DND-41 (cell line): ENCODE data around the gene SFXN1.

Source experiments
- ATAC-seq: fragments of 200-7000 bp; cut with Tn5 transposase; 3 replicates; pipeline ENCODE4 v1.9.1; 2021; ENCODE audit warnings: low read depth; ENCODE audit not compliant: insufficient read depth
- DNase-seq: peaks from one replicate; pipeline ENCODE4 v3.0.0-alpha.2; 2020
- H2AFZ ChIP-seq: 2 replicates; pipeline ENCODE4 v1.6.0; 2012; ENCODE audit warnings: low read depth, low read length
- H3K27ac ChIP-seq: 2 replicates; pipeline ENCODE4 v1.5.1; 2012; ENCODE audit warnings: low read length, inconsistent platforms
- H3K27me3 ChIP-seq: fragments of 200-600 bp; sonication (generic); 2 replicates; pipeline ENCODE4 v1.6.0; 2012; ENCODE audit warnings: low read length, mild to moderate bottlenecking, inconsistent platforms; ENCODE audit not compliant: insufficient read depth, poor library complexity
- H3K36me3 ChIP-seq: 2 replicates; pipeline ENCODE4 v1.5.1; 2012; ENCODE audit warnings: low read length, inconsistent platforms; ENCODE audit not compliant: insufficient read depth
- H3K4me1 ChIP-seq: 2 replicates; pipeline ENCODE4 v1.5.1; 2012; ENCODE audit warnings: mild to moderate bottlenecking, low read length; ENCODE audit not compliant: insufficient read depth
- H3K4me2 ChIP-seq: 2 replicates; pipeline ENCODE4 v1.6.0; 2012; ENCODE audit warnings: mild to moderate bottlenecking, moderate library complexity, low read length, inconsistent platforms; ENCODE audit not compliant: insufficient read depth
- H3K4me3 ChIP-seq, 2 experiments: fragments of 200-600 bp in 1 of 2; shearing (Covaris generic) in 1 of 2; 2 replicates each; pipeline ENCODE4 v1.5.1; 2012 to 2016; ENCODE audit warnings: inconsistent platforms in 2 of 2, low read length in 2 of 2, mild to moderate bottlenecking in 2 of 2, low read depth in 1 of 2, moderate library complexity in 1 of 2
- H3K79me2 ChIP-seq: 2 replicates; pipeline ENCODE4 v1.6.0; 2012; ENCODE audit warnings: low read length, inconsistent platforms; ENCODE audit not compliant: insufficient read depth
- H3K9ac ChIP-seq: 2 replicates; pipeline ENCODE4 v1.6.0; 2012; ENCODE audit warnings: low read depth, mild to moderate bottlenecking, inconsistent platforms, low read length, moderate library complexity
- H3K9me3 ChIP-seq: 2 replicates; pipeline ENCODE4 v1.5.1; 2012; ENCODE audit warnings: low read length, moderate library complexity, mild to moderate bottlenecking, inconsistent platforms; ENCODE audit not compliant: insufficient read depth, severe bottlenecking
- H4K20me1 ChIP-seq: 2 replicates; pipeline ENCODE4 v1.6.0; 2012; ENCODE audit warnings: low read length; ENCODE audit not compliant: insufficient read depth
- CTCF ChIP-seq: IDR thresholded peaks from 2 replicates; pipeline ENCODE4 v1.5.1; 2012; ENCODE audit warnings: borderline replicate concordance, low read length, moderate library complexity, mild to moderate bottlenecking; ENCODE audit not compliant: poor library complexity, severe bottlenecking; ENCODE audit errors: extremely low read depth
- EZH2 ChIP-seq: IDR thresholded peaks from 3 replicates; pipeline ENCODE4 v1.6.1; 2012; ENCODE audit warnings: borderline replicate concordance, low read depth, mild to moderate bottlenecking, moderate library complexity, low read length, inconsistent platforms; ENCODE audit not compliant: severe bottlenecking

Gene SFXN1

GRCh38 chr5:175470781-175471180 lies 7.6 kb upstream of the SFXN1 start:
- DNase-seq, result no peak
- Histone ChIP-seq H3K4me1 (no peaks in the 10 kb centered on the region), H2AFZ (no peak overlapping the region), H3K27ac (no peak overlapping the region), H3K4me2 (no peak overlapping the region), H3K27me3 (peaks cover 21% of the 10 kb centered on the region), H3K4me3 (no peak overlapping the region), H3K9ac (no peak overlapping the region), H3K79me2 (no peaks in the 10 kb centered on the region), H3K36me3 (no peaks in the 10 kb centered on the region), H4K20me1 (no peaks in the 10 kb centered on the region), H3K9me3 (no peaks in the 10 kb centered on the region)
- TF ChIP-seq EZH2 (no peak), CTCF (no peak)
- no peak for ATAC-seq

GRCh38 chr5:175471196-175471595 lies 7.2 kb upstream of the SFXN1 start:
- no peak overlapping the region for H3K4me2 ChIP-seq
- ATAC-seq (no peak), DNase-seq (no peak)
- H2AFZ ChIP-seq, result no peak overlapping the region
- no peaks in the 10 kb centered on the region for H3K36me3 ChIP-seq
- no peaks in the 10 kb centered on the region for H3K79me2 ChIP-seq
- no peak overlapping the region for H3K9ac ChIP-seq
- H3K4me1 ChIP-seq, result no peaks in the 10 kb centered on the region
- no peak overlapping the region for H3K4me3 ChIP-seq
- H4K20me1 ChIP-seq, result no peaks in the 10 kb centered on the region
- no peaks in the 10 kb centered on the region for H3K9me3 ChIP-seq
- no peak overlapping the region for H3K27ac ChIP-seq
- TF ChIP-seq CTCF (no peak), EZH2 (no peak)
- H3K27me3 ChIP-seq, result peaks cover 25% of the 10 kb centered on the region

- H3K9me3 ChIP-seq, result no peaks in the 10 kb centered on the region
- H3K4me2 ChIP-seq, result no peak overlapping the region
- no peak overlapping the region for H3K9ac ChIP-seq
- ATAC-seq (peak; percentile 67), DNase-seq (no peak)
- no peaks in the 10 kb centered on the region for H3K4me1 ChIP-seq
- no peak overlapping the region for H3K27ac ChIP-seq
- H3K4me3 ChIP-seq, result no peak overlapping the region
- H3K36me3 ChIP-seq, result no peaks in the 10 kb centered on the region
- no peak overlapping the region for H2AFZ ChIP-seq
- H4K20me1 ChIP-seq, result no peaks in the 10 kb centered on the region
- H3K79me2 ChIP-seq, result no peaks in the 10 kb centered on the region
- TF ChIP-seq EZH2, result no peak
- no peak for TF ChIP-seq CTCF
- H3K27me3 ChIP-seq, result peaks cover 30% of the 10 kb centered on the region
Observed at GRCh38 chr5:175471628-175472027, 6.7 kb upstream of the SFXN1 start.

- Histone ChIP-seq H3K36me3 (no peaks in the 10 kb centered on the region), H3K4me1 (no peaks in the 10 kb centered on the region), H3K9me3 (no peaks in the 10 kb centered on the region), H3K79me2 (no peaks in the 10 kb centered on the region), H2AFZ (no peak overlapping the region), H3K4me3 (no peak overlapping the region), H3K27me3 (peaks cover 27% of the 10 kb centered on the region), H3K27ac (no peak overlapping the region), H3K9ac (no peak overlapping the region), H4K20me1 (no peaks in the 10 kb centered on the region), H3K4me2 (no peak overlapping the region)
- ATAC-seq (no peak), DNase-seq (no peak)
- TF ChIP-seq CTCF (no peak), EZH2 (no peak)
Observed at GRCh38 chr5:175472378-175472777, 6.0 kb upstream of the SFXN1 start.
